Measurements from ENCODE around the gene CNTN4. TPM values are rescaled to one million over a fixed set of nuclear protein-coding genes. Genes with fewer than 3 reads are reported as not detected.

Gene CNTN4
- total RNA-seq, 1 experiment from 2014 or later = 51.3 TPM

- Mint-ChIP-seq H3K27me3 (ENCODE audit: insufficient read depth, unreplicated experiment) (no peaks in the 10 kb centered on the region), H3K9me3 (ENCODE audit: unreplicated experiment) (no peaks in the 10 kb centered on the region), H3K4me3 (ENCODE audit: unreplicated experiment) (no peak overlapping the region), H3K4me1 (ENCODE audit: low read depth, unreplicated experiment) (no peaks in the 10 kb centered on the region), H3K36me3 (ENCODE audit: insufficient read depth, unreplicated experiment) (peaks cover 4% of the 10 kb centered on the region), H3K27ac (ENCODE audit: unreplicated experiment) (no peak overlapping the region)
- no peak for TF ChIP-seq CTCF (IDR thresholded peaks at IDR 0.05; ENCODE audit: insufficient read depth in 1 of 2, low read depth in 1 of 2, low read length in 1 of 2, severe bottlenecking in 1 of 2, unreplicated experiment in 1 of 2)
- POLR2A ChIA-PET = no interaction called here
- Histone ChIP-seq H3K4me1 (no peaks in the 10 kb centered on the region), H3K9me3 (no peaks in the 10 kb centered on the region), H3K27me3 (replicated peaks; ENCODE audit: control insufficient read depth, insufficient read depth, low read length) (no peaks in the 10 kb centered on the region), H3K4me3 (ENCODE audit: low read depth, low read length) (no peak overlapping the region), H3K36me3 (ENCODE audit: control insufficient read depth, insufficient read depth, low read length) (no peaks in the 10 kb centered on the region)
- intact Hi-C loops (cut with micrococcal nuclease; ENCODE audit: unreplicated experiment) = no loop called here
- CTCF ChIA-PET = no interaction called here
- DNase-seq = no peak
- BruUV-seq (replicated peaks) = no TSS peak
Observed at GRCh38 chr3:2614578-2614977, 515.9 kb downstream of the CNTN4 start.

GRCh38 chr3:2615080-2615479 is 516.4 kb downstream of the CNTN4 start:
- BruUV-seq (replicated peaks) = no TSS peak
- Mint-ChIP-seq H3K9me3 (ENCODE audit: unreplicated experiment) (no peaks in the 10 kb centered on the region), H3K4me1 (ENCODE audit: low read depth, unreplicated experiment) (no peaks in the 10 kb centered on the region), H3K36me3 (ENCODE audit: insufficient read depth, unreplicated experiment) (peaks cover 4% of the 10 kb centered on the region), H3K27ac (ENCODE audit: unreplicated experiment) (no peak overlapping the region), H3K4me3 (ENCODE audit: unreplicated experiment) (no peak overlapping the region), H3K27me3 (ENCODE audit: insufficient read depth, unreplicated experiment) (no peaks in the 10 kb centered on the region)
- CTCF ChIA-PET = no interaction called here
- DNase-seq = no peak
- Histone ChIP-seq H3K27me3 (replicated peaks; ENCODE audit: control insufficient read depth, insufficient read depth, low read length) (no peaks in the 10 kb centered on the region), H3K36me3 (ENCODE audit: control insufficient read depth, insufficient read depth, low read length) (no peaks in the 10 kb centered on the region), H3K9me3 (no peaks in the 10 kb centered on the region), H3K4me1 (no peaks in the 10 kb centered on the region), H3K4me3 (ENCODE audit: low read depth, low read length) (no peak overlapping the region)
- intact Hi-C loops (cut with micrococcal nuclease; ENCODE audit: unreplicated experiment) = no loop called here
- POLR2A ChIA-PET = no interaction called here
- no peak for TF ChIP-seq CTCF (IDR thresholded peaks at IDR 0.05; ENCODE audit: insufficient read depth in 1 of 2, low read depth in 1 of 2, low read length in 1 of 2, severe bottlenecking in 1 of 2, unreplicated experiment in 1 of 2)

- intact Hi-C loops (cut with micrococcal nuclease; ENCODE audit: unreplicated experiment) = no loop called here
Observed at GRCh38 chr3:2623436-2623835, 524.8 kb downstream of the CNTN4 start.

More at GRCh38 chr3:2623436-2623835, 524.8 kb downstream of the CNTN4 start:
- ChIA-PET CTCF (no interaction called here), POLR2A (no interaction called here)
- H3K9me3 ChIP-seq = no peaks in the 10 kb centered on the region
- no peak overlapping the region for H3K4me3 ChIP-seq (ENCODE audit: low read depth, low read length)
- no peaks in the 10 kb centered on the region for H3K36me3 Mint-ChIP-seq (ENCODE audit: insufficient read depth, unreplicated experiment)
- no peaks in the 10 kb centered on the region for H3K27me3 Mint-ChIP-seq (ENCODE audit: insufficient read depth, unreplicated experiment)
- peaks cover 9% of the 10 kb centered on the region for H3K4me1 Mint-ChIP-seq (ENCODE audit: low read depth, unreplicated experiment)
- DNase-seq = peak in 1 of 2 experiments; percentile 1
- no peaks in the 10 kb centered on the region for H3K27me3 ChIP-seq (replicated peaks; ENCODE audit: control insufficient read depth, insufficient read depth, low read length)
- TF ChIP-seq CTCF (IDR thresholded peaks at IDR 0.05; ENCODE audit: insufficient read depth in 1 of 2, low read depth in 1 of 2, low read length in 1 of 2, severe bottlenecking in 1 of 2, unreplicated experiment in 1 of 2) = no peak
- no peaks in the 10 kb centered on the region for H3K36me3 ChIP-seq (ENCODE audit: control insufficient read depth, insufficient read depth, low read length)
- no peak overlapping the region for H3K4me3 Mint-ChIP-seq (ENCODE audit: unreplicated experiment)
- no peak overlapping the region for H3K27ac Mint-ChIP-seq (ENCODE audit: unreplicated experiment)
- BruUV-seq (replicated peaks) = no TSS peak
- no peaks in the 10 kb centered on the region; the same call in none of the 2 replicates for H3K4me1 ChIP-seq
- H3K9me3 Mint-ChIP-seq (ENCODE audit: unreplicated experiment) = no peaks in the 10 kb centered on the region
